Body of pancreas (tissue), 4 donors: Measurements from ENCODE around the gene PHAF1. TPM values are rescaled to one million over a fixed set of nuclear protein-coding genes. Genes with fewer than 3 reads are reported as not detected.

Experiments used
- ATAC-seq: fragments of 150-250 bp; one replicate; pipeline ENCODE4 v1.9.1; 2016
- DNase-seq, 4 donors: peaks; one replicate each; pipeline ENCODE4 v3.0.0-alpha.2; 2019
- H3K27ac ChIP-seq, 4 donors: fragments of 200-600 bp; sonication (generic); 1 replicate in 3 of 4; 2 replicates in 1 of 4; pipeline versions ENCODE4 v1.5.1 to v1.6.1; 2016 to 2019; ENCODE audit warnings: mild to moderate bottlenecking in 1 of 4, mixed read lengths in 1 of 4, moderate library complexity in 1 of 4
- H3K27me3 ChIP-seq, 2 donors: fragments of 200-600 bp; sonication (generic); one replicate each; pipeline ENCODE4 v1.6.0; 2016; ENCODE audit warnings: mild to moderate bottlenecking in 1 of 2
- H3K36me3 ChIP-seq, 2 donors: fragments of 200-600 bp; sonication (generic); replicated peaks in 1 of 2; 2 replicates each; pipeline ENCODE4 v1.5.1; 2016; ENCODE audit warnings: low read depth in 2 of 2; ENCODE audit not compliant: insufficient read depth in 1 of 2
- H3K4me1 ChIP-seq: fragments of 200-600 bp; sonication (generic); one replicate; pipeline ENCODE4 v1.6.0; 2016
- H3K4me3 ChIP-seq, 2 donors: fragments of 200-600 bp; sonication (generic); 1 replicate in 1 of 2; 2 replicates in 1 of 2; pipeline ENCODE4 v1.5.1; 2016 to 2019
- H3K9me3 ChIP-seq, 3 donors: fragments of 200-600 bp; sonication (generic); 1 replicate in 2 of 3; 2 replicates in 1 of 3; pipeline ENCODE4 v1.5.1; 2016
- POLR2A ChIP-seq, 3 donors: fragments of 450-650 bp; IDR thresholded peaks; one replicate each; pipeline ENCODE4 v1.6.1; 2016; ENCODE audit warnings: antibody characterized with exemption in 3 of 3, mild to moderate bottlenecking in 2 of 3
- WGBS, 2 donors: methylation state at CpG; one replicate each; pipeline ENCODE4 v1.1.5; 2017; 5-methylcytosine and 5-hydroxymethylcytosine counted together
- intact Hi-C: fragments of 100-400 bp; cut with DNase I; formaldehyde crosslinking; loops from one replicate; pipeline ENCODE4 v1.15.1; 2023
- total RNA-seq, 2 donors: library from RNA; depleted of rRNA; stranded (reverse); fragments of >200 nt; gene quantifications; one replicate each; pipeline ENCODE4 v1.1.0, GENCODE V29; 2016
- TF ChIP-seq, protein P1 (sequence below), 7 experiments: fragments of 450-650 bp in 4 of 7; fragments of 200-600 bp in 3 of 7; sonication (generic) in 3 of 7; IDR thresholded peaks; one replicate each; pipeline ENCODE4 v1.5.1; 2016 to 2019; ENCODE audit warnings: antibody characterized with exemption in 7 of 7

Gene PHAF1
- total RNA-seq, 2 donors from 2014 or later, result 7.8 to 18.5 TPM

DNA sequence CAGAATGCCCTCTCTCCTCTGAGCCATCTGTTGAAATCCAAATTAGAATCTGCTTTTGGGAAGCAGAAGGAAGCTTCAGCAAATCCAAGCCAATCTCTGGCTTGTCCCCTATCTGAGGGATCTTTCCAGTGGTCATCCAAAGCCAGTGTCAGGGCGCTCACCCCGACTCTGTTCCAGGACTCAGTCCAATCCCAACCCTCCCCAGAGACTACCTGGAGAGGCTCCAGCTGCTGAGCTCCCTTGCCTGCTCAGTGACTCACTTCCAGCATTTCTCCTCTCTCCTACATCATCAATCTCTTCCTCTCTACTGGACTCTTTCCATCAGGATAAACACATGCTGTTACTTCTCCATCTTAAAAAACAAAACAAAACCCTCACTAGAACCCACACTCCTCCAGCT lies 71.6 kb downstream of the PHAF1 start:
- ATAC-seq, result no peak

DNA sequence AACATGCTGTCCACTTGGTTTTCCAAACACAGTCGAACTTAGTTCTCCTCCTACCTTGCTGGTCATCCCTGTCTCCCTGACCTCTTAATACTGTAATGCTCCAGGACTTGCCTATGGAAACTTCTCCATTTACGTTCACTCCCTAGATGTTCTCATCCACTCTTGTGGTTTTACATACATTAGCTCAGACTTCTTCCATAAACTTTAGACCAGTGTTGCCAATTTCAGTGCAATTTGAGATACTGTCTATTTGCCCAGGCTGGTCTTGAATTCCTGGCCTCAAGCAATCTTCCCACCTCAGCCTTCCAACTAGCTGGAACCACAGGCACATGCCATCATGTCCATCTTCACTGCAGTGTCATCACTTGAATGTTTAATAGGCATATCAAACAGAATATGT lies 72.5 kb downstream of the PHAF1 start:
- no peaks in the 10 kb centered on the region for H3K9me3 ChIP-seq
- WGBS, 2 donors, result 76 to 85% methylated on average over 2 of the region's 2 CpGs
- no peak overlapping the region for H3K27ac ChIP-seq
- DNase-seq (no peak), ATAC-seq (no peak)
- intact Hi-C loops, result loop anchor here (10.0 kb wide), 1 partner anchor 207 kb away; no protein-coding TSS in a partner anchor
- H3K27me3 ChIP-seq, result no peaks in the 10 kb centered on the region
- TF ChIP-seq, protein P1, sequence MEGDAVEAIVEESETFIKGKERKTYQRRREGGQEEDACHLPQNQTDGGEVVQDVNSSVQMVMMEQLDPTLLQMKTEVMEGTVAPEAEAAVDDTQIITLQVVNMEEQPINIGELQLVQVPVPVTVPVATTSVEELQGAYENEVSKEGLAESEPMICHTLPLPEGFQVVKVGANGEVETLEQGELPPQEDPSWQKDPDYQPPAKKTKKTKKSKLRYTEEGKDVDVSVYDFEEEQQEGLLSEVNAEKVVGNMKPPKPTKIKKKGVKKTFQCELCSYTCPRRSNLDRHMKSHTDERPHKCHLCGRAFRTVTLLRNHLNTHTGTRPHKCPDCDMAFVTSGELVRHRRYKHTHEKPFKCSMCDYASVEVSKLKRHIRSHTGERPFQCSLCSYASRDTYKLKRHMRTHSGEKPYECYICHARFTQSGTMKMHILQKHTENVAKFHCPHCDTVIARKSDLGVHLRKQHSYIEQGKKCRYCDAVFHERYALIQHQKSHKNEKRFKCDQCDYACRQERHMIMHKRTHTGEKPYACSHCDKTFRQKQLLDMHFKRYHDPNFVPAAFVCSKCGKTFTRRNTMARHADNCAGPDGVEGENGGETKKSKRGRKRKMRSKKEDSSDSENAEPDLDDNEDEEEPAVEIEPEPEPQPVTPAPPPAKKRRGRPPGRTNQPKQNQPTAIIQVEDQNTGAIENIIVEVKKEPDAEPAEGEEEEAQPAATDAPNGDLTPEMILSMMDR (IDR thresholded peaks at IDR 0.05), result no peak
- TF ChIP-seq POLR2A (IDR thresholded peaks at IDR 0.05), result no peak
- no peak overlapping the region for H3K4me3 ChIP-seq
- H3K4me1 ChIP-seq, result peaks cover 44% of the 10 kb centered on the region
- H3K36me3 ChIP-seq, result no peaks in the 10 kb centered on the region

More for the DNA sequence above, 71.6 kb downstream of the PHAF1 start:
- H3K27me3 ChIP-seq, result no peaks in the 10 kb centered on the region
- TF ChIP-seq, protein P1 (IDR thresholded peaks at IDR 0.05), result no peak
- TF ChIP-seq POLR2A (IDR thresholded peaks at IDR 0.05), result no peak
- H3K4me1 ChIP-seq, result peaks cover 45% of the 10 kb centered on the region
- WGBS, 2 donors, result 66 to 71% methylated on average over 2 of the region's 2 CpGs
- no peak overlapping the region for H3K4me3 ChIP-seq
- intact Hi-C loops, result loop anchor here (10.0 kb wide), 1 partner anchor 207 kb away; no protein-coding TSS in a partner anchor
- H3K27ac ChIP-seq, result peak overlapping the region in 1 of 4 donors; percentile 16
- no peaks in the 10 kb centered on the region for H3K9me3 ChIP-seq
- H3K36me3 ChIP-seq, result no peaks in the 10 kb centered on the region
- DNase-seq, result peak in 3 of 4 donors; percentile 41 to 56 (median 45)

DNA sequence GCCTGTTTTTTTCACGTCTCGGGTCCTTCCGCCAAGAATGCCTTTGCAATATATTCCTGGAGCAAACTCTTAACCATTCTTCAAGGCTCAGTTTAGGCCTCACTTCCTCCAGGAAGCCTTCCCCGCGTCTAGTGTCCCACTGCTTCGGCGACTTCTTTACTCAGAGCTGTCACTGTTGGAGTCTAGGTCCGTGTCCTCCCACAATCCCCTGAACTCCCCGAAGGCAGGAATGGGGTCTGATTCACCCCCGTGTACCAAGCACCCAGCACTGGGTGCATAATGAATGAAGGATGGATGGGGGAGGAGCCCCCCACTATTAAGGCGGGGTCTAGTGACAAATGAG lies 73.5 kb downstream of the PHAF1 start:
- ATAC-seq (no peak), DNase-seq (no peak)
- TF ChIP-seq, protein P1 (IDR thresholded peaks at IDR 0.05), result no peak
- TF ChIP-seq POLR2A (IDR thresholded peaks at IDR 0.05), result no peak
- Histone ChIP-seq H3K36me3 (no peaks in the 10 kb centered on the region), H3K9me3 (no peaks in the 10 kb centered on the region), H3K27me3 (no peaks in the 10 kb centered on the region), H3K4me3 (no peak overlapping the region), H3K27ac (peak overlapping the region in 3 of 4 donors; percentile 95 to 96 (median 96)), H3K4me1 (peaks cover 36% of the 10 kb centered on the region)
- intact Hi-C loops, result loop anchor here (10.0 kb wide), 1 partner anchor 208 kb away; no protein-coding TSS in a partner anchor
- WGBS, 2 donors, result 6 to 8% methylated on average over 11 of the region's 11 CpGs

DNA sequence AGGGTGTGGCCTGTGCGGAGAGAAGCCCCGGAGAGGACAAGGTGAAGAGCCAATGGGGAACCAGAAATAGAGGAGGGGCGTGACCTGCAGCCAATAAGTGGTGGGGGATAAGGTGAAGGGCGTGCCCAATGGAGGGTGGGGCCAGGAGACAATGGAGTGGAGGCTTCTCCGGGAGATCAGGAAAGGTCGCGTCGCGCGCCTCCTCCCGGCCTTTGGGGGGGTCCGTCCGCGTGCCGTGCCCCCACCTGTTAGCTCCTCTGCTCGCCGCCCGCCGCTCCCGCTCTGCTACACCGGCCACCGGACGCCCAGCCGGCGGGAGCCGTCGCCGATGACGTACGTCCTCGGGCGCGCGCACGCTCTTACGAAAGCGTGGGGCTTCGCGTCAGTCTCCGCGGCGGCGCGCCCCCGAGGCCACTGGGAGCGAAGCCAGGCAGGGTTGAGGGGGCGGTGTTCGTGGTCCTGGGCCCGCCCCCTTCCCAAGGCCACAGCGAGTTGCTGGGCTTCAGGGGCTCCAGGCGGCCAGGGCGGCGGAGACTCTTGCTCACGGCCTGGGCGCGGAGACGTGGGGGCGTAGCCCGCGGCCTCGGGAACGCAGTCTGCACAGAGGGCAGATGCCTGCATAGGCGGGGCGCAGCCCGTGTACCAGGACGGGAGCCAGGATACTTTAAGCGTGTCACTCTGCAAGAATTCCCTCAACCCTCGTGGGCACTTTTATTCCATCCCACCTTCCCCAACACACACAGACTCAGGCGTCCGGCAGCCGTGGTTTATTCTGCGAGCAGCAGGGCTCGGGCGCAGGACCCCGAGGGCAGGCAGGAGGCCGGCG lies 74.1 kb downstream of the PHAF1 start, which contains the start of gene MATCAP1:
Gene MATCAP1 (minus strand): TSS at position 337 of the 826 bp plus-strand sequence. CDS start 3,353 bp downstream, outside the sequence.
- peak; percentile 93 for ATAC-seq
- H3K36me3 ChIP-seq, result no peaks in the 10 kb centered on the region
- no peaks in the 10 kb centered on the region for H3K9me3 ChIP-seq
- peaks cover 30% of the 10 kb centered on the region for H3K4me1 ChIP-seq
- TF ChIP-seq POLR2A (IDR thresholded peaks at IDR 0.05), result peak; percentile 44 to 71 (median 71)
- TF ChIP-seq, protein P1 (IDR thresholded peaks at IDR 0.05), result peak in 2 of 7 experiments; percentile 1 to 13
- peak within 1 kb of the TSS; percentile 92 to 96 (median 96) for H3K27ac ChIP-seq
- peak within 1 kb of the TSS; percentile 49 to 68 for H3K4me3 ChIP-seq
- DNase-seq, result peak; percentile 92 to 98 (median 96)
- H3K27me3 ChIP-seq, result no peaks in the 10 kb centered on the region
- WGBS, 2 donors, result 0% methylated on average over 4 to 69 of the region's 77 CpGs
- intact Hi-C loops, result loop anchor here (10.0 kb wide), 1 partner anchor 209 kb away; no protein-coding TSS in a partner anchor
